PFSK-1 (cell line): ENCODE data around the gene GM2A.

Experiments
- FOXP2 ChIP-seq: optimal IDR thresholded peaks from 2 replicates; pipeline ENCODE3; 2011; ENCODE audit warnings: borderline replicate concordance, control low read depth, inconsistent platforms; ENCODE audit not compliant: insufficient read depth; ENCODE audit errors: extremely low read length, extremely low read depth
- POLR2AphosphoS5 ChIP-seq: IDR thresholded peaks from 2 replicates; pipeline ENCODE4 v1.6.1; 2012; ENCODE audit warnings: low read depth, mild to moderate bottlenecking, control low read depth, low read length, moderate library complexity
- REST ChIP-seq, 2 experiments: IDR thresholded peaks; 2 replicates each; pipeline versions ENCODE4 v1.6.1 to v1.8.0; 2011 to 2012; ENCODE audit warnings: low read depth in 2 of 2, low read length in 2 of 2, control low read depth in 1 of 2, inconsistent platforms in 1 of 2, mild to moderate bottlenecking in 1 of 2, moderate library complexity in 1 of 2; ENCODE audit not compliant: insufficient read depth in 1 of 2
- SIN3A ChIP-seq: IDR thresholded peaks from 2 replicates; pipeline ENCODE4 v1.6.1; 2012; ENCODE audit warnings: mild to moderate bottlenecking, low read length, moderate library complexity, borderline replicate concordance; ENCODE audit not compliant: insufficient read depth
- TAF1 ChIP-seq: IDR thresholded peaks from 2 replicates; pipeline ENCODE4 v1.6.1; 2012; ENCODE audit warnings: low read length, control low read depth, borderline replicate concordance; ENCODE audit not compliant: insufficient read depth

The GM2A gene

GRCh38 chr5:151275803-151276202 lies 22.8 kb downstream of the GM2A start:
- no peak for TF ChIP-seq REST (IDR thresholded peaks at IDR 0.05; ENCODE audit: insufficient read depth in 1 of 2, low read depth in 2 of 2, low read length in 2 of 2)
- no peak for TF ChIP-seq TAF1
- no peak for TF ChIP-seq POLR2AphosphoS5
- no peak for TF ChIP-seq FOXP2
- TF ChIP-seq SIN3A, result no peak

GRCh38 chr5:151278845-151279244 lies 25.9 kb downstream of the GM2A start:
- no peak for TF ChIP-seq POLR2AphosphoS5
- no peak for TF ChIP-seq TAF1

- TF ChIP-seq POLR2AphosphoS5 (no peak), REST (IDR thresholded peaks at IDR 0.05; ENCODE audit: insufficient read depth in 1 of 2, low read depth in 2 of 2, low read length in 2 of 2) (no peak), FOXP2 (no peak), SIN3A (no peak), TAF1 (no peak)
Observed at GRCh38 chr5:151280443-151280842, 27.5 kb downstream of the GM2A start.

GRCh38 chr5:151281001-151281639 lies 28.1 kb downstream of the GM2A start:
- TF ChIP-seq FOXP2, result no peak
- no peak for TF ChIP-seq SIN3A
- TF ChIP-seq REST (IDR thresholded peaks at IDR 0.05; ENCODE audit: insufficient read depth in 1 of 2, low read depth in 2 of 2, low read length in 2 of 2), result no peak
- no peak for TF ChIP-seq POLR2AphosphoS5
- TF ChIP-seq TAF1, result no peak

GRCh38 chr5:151283120-151283825 lies 30.3 kb downstream of the GM2A start:
- no peak for TF ChIP-seq POLR2AphosphoS5
- TF ChIP-seq TAF1, result no peak
- TF ChIP-seq SIN3A, result no peak
- no peak for TF ChIP-seq REST (IDR thresholded peaks at IDR 0.05; ENCODE audit: insufficient read depth in 1 of 2, low read depth in 2 of 2, low read length in 2 of 2)
- TF ChIP-seq FOXP2, result no peak
